ENCODE measurements around the gene PCSK9.
"Not testable (repeated sequence)": the region's sequence is repeated elsewhere in the genome, so short reads cannot be mapped to it uniquely, and the experiment has no call there.

Gene PCSK9

GRCh38 chr1:55010194-55010886, 29.0 kb upstream of the PCSK9 start:
- DNase-seq: no peak

- no peak for DNase-seq
Observed at GRCh38 chr1:55010887-55011217, 28.5 kb upstream of the PCSK9 start.

- no peak for DNase-seq
Observed at GRCh38 chr1:55012661-55013060, 26.7 kb upstream of the PCSK9 start.

- no peak for DNase-seq
Observed at GRCh38 chr1:55015123-55015522, 24.2 kb upstream of the PCSK9 start.

- no peak for DNase-seq
Observed at GRCh38 chr1:55015731-55016620, 23.4 kb upstream of the PCSK9 start.

GRCh38 chr1:55018395-55018794, 21.0 kb upstream of the PCSK9 start:
- no peak for DNase-seq

- peak; percentile 83 for DNase-seq
Observed at GRCh38 chr1:55021942-55022546, 17.3 kb upstream of the PCSK9 start.

- DNase-seq: not testable (repeated sequence)
Observed at GRCh38 chr1:55024163-55024562, 15.2 kb upstream of the PCSK9 start.

- not testable (repeated sequence) for DNase-seq
Observed at GRCh38 chr1:55026682-55027081, 12.7 kb upstream of the PCSK9 start.

- not testable (repeated sequence) for DNase-seq
Observed at GRCh38 chr1:55031098-55031497, 8.2 kb upstream of the PCSK9 start.

- no peak for DNase-seq
Observed at GRCh38 chr1:55033265-55033614, 6.1 kb upstream of the PCSK9 start.

- no peak for DNase-seq
Observed at GRCh38 chr1:55034476-55035133, 4.7 kb upstream of the PCSK9 start.

- no peak for DNase-seq
Observed at GRCh38 chr1:55035904-55036303, 3.4 kb upstream of the PCSK9 start.

- DNase-seq: no peak
Observed at GRCh38 chr1:55037733-55038551, 1.4 kb upstream of the PCSK9 start.

GRCh38 chr1:55038552-55038838, 853 bp upstream of the PCSK9 start:
- no peak for DNase-seq

GRCh38 chr1:55038974-55039341, 390 bp upstream of the PCSK9 start:
- no peak for DNase-seq

GRCh38 chr1:55040083-55040932, 960 bp downstream of the PCSK9 start:
- DNase-seq: no peak

- DNase-seq: no peak
Observed at GRCh38 chr1:55040933-55041494, 1.7 kb downstream of the PCSK9 start.

- DNase-seq: no peak
Observed at GRCh38 chr1:55041613-55042012, 2.3 kb downstream of the PCSK9 start.

GRCh38 chr1:55043011-55043410, 3.7 kb downstream of the PCSK9 start:
- no peak for DNase-seq

GRCh38 chr1:55043726-55044125, 4.4 kb downstream of the PCSK9 start:
- no peak for DNase-seq

All from fibroblast of skin of abdomen (primary cell).